AG20443 (cell line): ENCODE results near the gene RNF186.
"Not testable (repeated sequence)": the region's sequence is repeated elsewhere in the genome, so short reads cannot be mapped to it uniquely, and the experiment has no call there.

Source experiments
- DNase-seq: peaks from one replicate; pipeline ENCODE4 v3.0.0; 2012; ENCODE audit warnings: low spot score, mixed read lengths

RNF186 gene

DNA sequence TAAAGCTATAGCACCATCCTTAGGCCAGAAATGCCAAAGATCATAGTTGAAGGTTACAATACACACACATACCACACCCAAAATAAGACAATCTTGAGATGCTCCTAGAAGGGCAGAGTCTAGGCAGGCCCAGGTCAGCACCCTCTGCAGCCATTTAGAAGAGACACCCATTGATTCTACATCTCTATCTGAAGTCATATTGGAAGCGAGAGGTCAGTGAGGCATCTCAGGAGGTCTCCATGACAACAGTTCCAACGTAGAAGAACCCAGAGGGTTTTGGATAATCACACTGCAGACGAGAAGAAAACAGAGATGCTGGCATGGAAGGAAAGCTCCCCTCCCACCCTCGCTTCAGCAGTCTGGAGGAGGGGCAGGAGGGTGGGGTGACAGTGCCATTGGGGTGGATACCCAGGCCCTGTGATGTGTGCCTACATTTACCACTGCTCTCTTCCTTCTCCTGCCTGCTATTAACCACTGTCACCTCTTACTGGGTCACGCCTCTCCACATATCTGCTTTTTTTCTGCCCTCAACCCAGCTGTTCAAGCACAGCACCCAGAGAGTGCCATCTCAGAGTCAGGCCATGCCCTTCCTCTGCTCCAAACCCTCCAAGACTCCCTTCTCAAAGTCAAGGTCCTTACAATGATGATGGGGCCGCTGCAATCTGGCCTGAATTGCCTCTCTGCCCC, 21.6 kb downstream of the RNF186 start:
- no peak for DNase-seq

- DNase-seq = no peak
These were observed 22.7 kb downstream of the RNF186 start for GRCh38 chr1:19792237-19793002.

DNA sequence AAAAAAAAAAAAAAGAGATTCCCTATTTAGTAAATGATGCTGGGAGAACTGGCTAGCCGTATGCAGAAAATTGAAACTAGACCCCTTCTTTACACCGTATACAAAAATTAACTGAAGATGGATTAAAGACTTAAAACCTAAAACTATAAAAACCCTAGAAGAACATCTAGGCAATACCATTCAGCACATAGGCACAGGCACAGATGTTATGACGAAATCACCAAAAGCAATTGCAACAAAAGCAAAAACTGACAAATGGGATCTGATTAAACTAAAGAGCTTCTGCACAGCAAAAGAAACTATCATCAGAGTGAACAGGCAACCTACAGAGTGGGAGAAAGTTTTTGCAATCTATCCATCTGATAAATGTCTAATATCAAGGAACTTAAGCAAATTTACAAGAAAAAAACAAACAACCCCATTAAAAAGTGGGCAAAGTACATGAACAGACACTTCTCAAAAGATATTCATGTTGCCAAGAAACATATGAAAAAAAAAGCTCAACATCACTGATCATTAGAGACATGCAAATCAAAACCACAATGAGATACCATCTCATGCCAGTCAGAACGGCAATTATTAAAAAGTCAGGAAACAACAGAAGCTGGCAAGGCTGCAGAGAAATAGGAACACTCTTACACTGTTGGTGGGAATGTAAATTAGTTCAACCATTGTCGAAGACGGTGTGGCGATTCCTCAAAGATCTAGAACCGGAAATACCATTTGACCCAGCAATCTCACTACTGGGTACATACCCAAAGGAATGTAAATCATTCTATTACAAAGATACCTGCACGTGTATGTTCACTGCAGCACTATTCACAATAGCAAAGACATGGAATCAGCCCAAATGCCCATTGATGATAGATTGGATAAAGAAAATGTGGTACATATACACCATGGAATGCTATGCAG, 24.8 kb downstream of the RNF186 start:
- not testable (repeated sequence) for DNase-seq

DNA sequence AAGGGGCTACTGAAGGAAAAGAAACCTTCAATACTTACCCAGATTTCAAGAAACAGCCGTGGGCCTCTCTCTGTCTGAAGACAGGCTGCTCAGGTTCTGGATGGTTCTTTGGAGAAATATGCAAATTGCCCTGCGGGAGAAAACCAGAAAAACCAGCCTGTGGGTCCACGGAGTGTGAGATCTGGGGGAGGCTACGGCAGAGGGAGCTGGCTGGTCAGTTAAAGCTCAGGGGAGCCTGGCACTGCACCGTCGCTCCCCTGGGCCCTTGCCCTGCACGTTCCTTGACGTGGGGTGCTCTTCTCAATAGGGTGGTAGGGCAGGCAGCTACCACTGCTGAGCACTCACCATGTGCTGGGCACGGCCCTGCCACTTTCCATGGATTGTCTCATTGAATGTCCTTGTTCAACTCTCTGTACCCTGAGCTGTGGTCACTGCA, 28.1 kb downstream of the RNF186 start:
- no peak for DNase-seq

GRCh38 chr1:19785660-19786059, 29.4 kb downstream of the RNF186 start:
- no peak for DNase-seq

DNA sequence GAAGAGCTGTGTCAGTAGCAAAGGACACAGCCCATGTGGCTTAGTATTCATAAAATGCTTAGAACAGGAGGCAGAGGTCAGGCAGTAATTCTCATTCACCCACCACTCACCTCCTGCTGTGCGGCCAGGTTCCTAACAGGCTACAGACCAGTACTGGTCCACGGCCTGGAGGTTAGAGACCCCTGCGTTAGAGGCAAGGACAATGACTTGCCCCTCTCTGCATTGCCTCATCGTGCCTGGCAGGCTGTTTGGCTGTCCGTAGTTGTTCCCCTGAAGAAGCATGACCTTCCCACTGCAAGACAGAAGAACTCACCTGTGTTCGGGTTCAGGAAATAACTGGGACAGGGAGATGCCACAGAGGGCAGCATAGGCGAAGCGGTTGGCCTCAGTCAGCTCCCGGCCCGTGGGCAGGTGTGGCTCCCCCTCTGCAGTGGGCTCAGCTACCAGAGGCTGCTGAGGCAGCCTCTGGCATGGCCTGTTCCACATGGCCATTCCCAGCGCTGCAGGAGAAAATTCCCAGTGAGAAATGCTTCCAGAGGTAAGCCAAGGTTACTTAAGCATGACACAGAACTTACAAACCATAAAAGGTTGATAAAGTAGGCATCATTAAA, 34.7 kb downstream of the RNF186 start:
- DNase-seq = no peak

- no peak for DNase-seq
These were observed 38.1 kb downstream of the RNF186 start for GRCh38 chr1:19776933-19777332.

- DNase-seq = no peak
These were observed 38.8 kb downstream of the RNF186 start for GRCh38 chr1:19776287-19776686.

DNA sequence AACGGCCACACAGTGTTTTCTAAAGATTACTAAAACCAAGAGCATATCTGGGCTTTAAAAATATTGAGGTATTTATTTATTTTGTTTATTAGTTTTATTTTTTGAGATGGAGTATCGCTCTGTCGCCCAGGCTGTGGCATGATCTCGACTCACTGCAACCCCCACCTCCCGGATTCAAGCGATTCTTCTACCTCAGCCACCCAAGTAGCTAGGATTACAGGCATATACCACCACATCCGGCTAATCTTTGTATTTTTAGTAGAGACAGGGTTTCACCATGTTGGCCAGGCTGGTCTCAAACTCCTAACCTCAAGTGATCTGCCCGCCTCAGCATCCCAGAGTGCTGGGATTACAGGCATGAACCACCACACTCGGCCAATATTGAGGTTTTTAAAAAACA, 39.3 kb downstream of the RNF186 start:
- no peak for DNase-seq

GRCh38 chr1:19775317-19775716, 39.8 kb downstream of the RNF186 start:
- DNase-seq = no peak

DNA sequence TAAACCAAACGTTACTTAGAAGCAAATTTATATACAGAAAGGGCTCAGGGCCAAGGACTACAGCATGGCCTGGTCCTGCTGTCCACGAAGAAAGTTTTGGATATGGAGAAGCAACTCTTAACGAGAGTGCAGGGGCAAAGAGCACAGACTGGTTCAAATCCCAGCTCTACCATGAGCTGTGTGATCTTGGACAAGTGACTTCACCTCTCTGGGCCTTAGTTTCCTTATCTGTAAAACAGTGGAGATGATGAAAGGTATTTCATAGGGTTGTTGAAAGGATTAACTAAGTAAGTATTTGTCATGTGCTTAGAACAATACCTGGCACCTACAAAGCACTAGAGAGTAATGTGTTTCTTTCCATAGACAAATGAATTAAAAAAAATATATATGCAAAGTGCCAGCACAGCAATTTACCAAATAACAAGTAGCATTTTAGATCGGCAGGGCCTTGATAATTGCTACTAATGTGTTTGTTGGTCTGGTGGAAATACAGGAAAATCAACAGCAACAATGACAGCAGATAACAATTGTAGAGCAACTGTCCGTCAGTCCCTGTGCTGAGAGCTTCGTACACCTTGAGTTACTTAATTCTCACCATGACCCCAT, 40.8 kb downstream of the RNF186 start:
- no peak for DNase-seq

DNA sequence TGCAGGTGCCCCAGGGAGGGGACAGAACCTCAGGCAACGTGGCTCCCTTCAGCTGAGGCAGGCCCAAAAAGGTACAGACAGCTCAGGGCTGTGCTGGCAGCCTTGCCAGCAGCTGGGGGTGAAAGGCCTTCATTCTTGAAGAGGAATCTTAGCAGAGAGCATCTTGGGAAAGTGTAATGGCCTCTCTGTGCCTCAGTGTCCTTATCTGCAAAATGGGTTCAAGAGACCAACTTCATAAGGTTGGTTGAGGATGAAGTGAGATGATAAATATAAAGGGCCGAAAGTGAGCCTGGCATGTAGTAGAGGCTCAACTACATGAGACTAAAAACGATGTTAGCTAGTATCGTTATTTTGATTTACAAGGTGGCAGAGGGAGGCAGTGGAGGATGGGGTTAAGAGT, 41.6 kb downstream of the RNF186 start:
- no peak for DNase-seq

- no peak for DNase-seq
These were observed 43.0 kb downstream of the RNF186 start for GRCh38 chr1:19772053-19772452.

GRCh38 chr1:19771350-19771749, 43.7 kb downstream of the RNF186 start:
- no peak for DNase-seq

- DNase-seq = no peak
These were observed 44.5 kb downstream of the RNF186 start for GRCh38 chr1:19770436-19771190.

- DNase-seq = no peak
These were observed 45.7 kb downstream of the RNF186 start for GRCh38 chr1:19769211-19769932.

DNA sequence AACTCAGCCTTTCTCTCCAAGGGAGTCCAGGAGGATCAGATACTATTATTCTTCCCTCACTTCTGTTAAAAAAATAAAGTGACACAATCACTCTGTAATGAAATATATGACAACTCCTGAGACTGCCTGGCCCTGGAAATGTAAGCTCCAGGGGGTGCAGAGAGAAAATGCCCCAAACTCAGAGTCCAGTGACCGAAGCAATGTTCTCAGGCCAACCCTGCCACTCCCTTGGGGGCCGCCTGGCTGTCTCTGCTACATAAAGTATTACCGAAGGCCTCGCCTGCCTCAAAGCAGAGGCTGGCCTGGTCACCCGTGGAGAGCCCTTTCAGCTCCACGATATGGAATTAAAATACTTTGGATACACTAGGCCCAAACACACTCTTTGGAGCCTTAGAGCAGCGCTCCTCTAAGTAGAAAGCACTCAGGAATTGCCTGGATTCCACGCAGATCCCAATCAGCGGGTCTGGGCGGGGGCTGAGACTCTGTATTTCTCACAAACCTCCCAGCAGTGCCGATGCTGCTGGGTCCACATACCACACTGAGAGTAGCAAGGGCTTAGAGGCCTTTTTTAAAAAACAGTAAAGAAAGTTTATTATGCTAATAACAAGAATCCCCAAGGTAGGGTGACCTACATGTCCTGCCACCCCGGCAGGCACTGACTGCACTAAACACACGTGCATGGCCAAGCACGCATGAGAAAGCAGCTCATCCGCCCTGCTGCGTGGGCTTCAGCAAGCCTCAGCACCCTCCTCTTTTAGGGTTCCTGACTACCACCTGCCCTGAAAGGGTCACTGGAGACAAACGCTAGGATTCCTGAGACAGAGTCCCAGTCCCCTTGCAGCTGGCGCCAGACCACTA, 46.5 kb downstream of the RNF186 start:
- no peak for DNase-seq

GRCh38 chr1:19765623-19766022, 49.5 kb downstream of the RNF186 start:
- peak; percentile 95 for DNase-seq

- no peak for DNase-seq
These were observed 50.2 kb downstream of the RNF186 start for GRCh38 chr1:19764848-19765247.
